HCT116 (cell line): ENCODE results near the gene ANKEF1. TPM values are rescaled to one million over a fixed set of nuclear protein-coding genes. Genes with fewer than 3 reads are reported as not detected.

Source experiments
- ATAC-seq: fragments of 200-7000 bp; cut with Tn5 transposase; 2 replicates; pipeline ENCODE4 v1.9.1; 2020; ENCODE audit warnings: mild to moderate bottlenecking, moderate library complexity
- BruUV-seq: library from RNA; stranded (reverse); fragments of 400-500 nt; replicated peaks from 2 replicates; lab custom pipeline; 2021; lab: Mats Ljungman, UMichigan
- CTCF ChIA-PET: fragments of 300-600 bp; sonication (Branson Sonifier 250); formaldehyde crosslinking; loops from one replicate; lab custom pipeline; 2021; ENCODE audit warnings: antibody characterized with exemption; lab: Charles Lee
- POLR2A ChIA-PET: fragments of 300-600, 350-600 bp; sonication (Branson Sonifier 250); formaldehyde crosslinking; loops from one replicate; lab custom pipeline; 2021; ENCODE audit warnings: antibody characterized with exemption; lab: Charles Lee
- RAD21 ChIA-PET, 2 experiments: fragments of 300-600 bp; sonication (Branson Sonifier 250); formaldehyde crosslinking; loops; one replicate each; lab custom pipeline; 2023; ENCODE audit warnings: low total read pairs in 2 of 2; ENCODE audit not compliant: uncharacterized antibody in 2 of 2, unreplicated experiment in 2 of 2, low non-redundant PET in 1 of 2; lab: Charles Lee
- DNase-seq: peaks from one replicate; pipeline ENCODE4 v3.0.0-alpha.2; 2010; ENCODE audit warnings: low read depth, low spot score
- H2AFZ ChIP-seq: fragments of 200-600 bp; shearing (Covaris generic), sonication (generic); 2 replicates; pipeline ENCODE4 v1.6.1; 2017; ENCODE audit warnings: low read depth, mixed run types, mixed read lengths, antibody characterized with exemption, low read length; ENCODE audit not compliant: poor library complexity, severe bottlenecking
- H3K27ac ChIP-seq: 2 replicates; pipeline ENCODE4 v1.5.1; 2012; ENCODE audit warnings: low read depth, low read length
- H3K27me3 ChIP-seq: fragments of 200-600 bp; sonication (generic); 2 replicates; pipeline ENCODE4 v1.6.1; 2016; ENCODE audit warnings: mixed run types, low read length, mixed read lengths; ENCODE audit not compliant: insufficient read depth
- H3K36me3 ChIP-seq, 2 experiments: fragments of 200-500 bp in 1 of 2; fragments of 200-600 bp in 1 of 2; sonication (Bioruptor generic) in 1 of 2; sonication (generic) in 1 of 2; 2 replicates each; pipeline versions ENCODE4 v1.5.1 to v1.6.1; 2014 to 2016; ENCODE audit warnings: low read length in 2 of 2, inconsistent platforms in 1 of 2, mixed read lengths in 1 of 2, mixed run types in 1 of 2; ENCODE audit not compliant: insufficient read depth in 2 of 2, control insufficient read depth in 1 of 2
- H3K4me1 ChIP-seq, 2 experiments: fragments of 200-600 bp in 1 of 2; sonication (generic) in 1 of 2; 2 replicates each; pipeline versions ENCODE4 v1.5.1 to v1.6.1; 2012 to 2017; ENCODE audit warnings: low read length in 2 of 2, inconsistent platforms in 1 of 2, mild to moderate bottlenecking in 1 of 2, mixed read lengths in 1 of 2, mixed run types in 1 of 2, moderate library complexity in 1 of 2; ENCODE audit not compliant: insufficient read depth in 2 of 2, control insufficient read depth in 1 of 2
- H3K4me2 ChIP-seq: fragments of 200-600 bp; sonication (generic); 2 replicates; pipeline ENCODE4 v1.6.1; 2017; ENCODE audit warnings: mixed run types, low read length, mixed read lengths
- H3K4me3 ChIP-seq, 2 experiments: fragments of 200-600 bp in 1 of 2; sonication (generic) in 1 of 2; replicated peaks in 1 of 2; 2 replicates each; pipeline ENCODE4 v1.5.1; 2011 to 2016; ENCODE audit warnings: low read length in 2 of 2, control low read depth in 1 of 2, low read depth in 1 of 2, mild to moderate bottlenecking in 1 of 2, mixed read lengths in 1 of 2, mixed run types in 1 of 2
- H3K79me2 ChIP-seq: fragments of 200-600 bp; sonication (generic); 2 replicates; pipeline ENCODE4 v1.6.1; 2017; ENCODE audit warnings: mild to moderate bottlenecking, mixed run types, low read length, moderate library complexity, mixed read lengths; ENCODE audit not compliant: insufficient read depth
- H3K9ac ChIP-seq: fragments of 200-600 bp; sonication (generic); 2 replicates; pipeline ENCODE4 v1.6.1; 2016; ENCODE audit warnings: low read length, mixed read lengths
- H3K9me2 ChIP-seq: fragments of 200-600 bp; sonication (generic), shearing (Covaris generic); 2 replicates; pipeline ENCODE4 v1.6.1; 2017; ENCODE audit warnings: mixed run types, mild to moderate bottlenecking, moderate library complexity; ENCODE audit not compliant: insufficient read depth
- H3K9me3 ChIP-seq, 2 experiments: fragments of 200-500 bp in 1 of 2; fragments of 200-600 bp in 1 of 2; sonication (Bioruptor generic) in 1 of 2; sonication (generic) in 1 of 2; 2 replicates each; pipeline ENCODE4 v1.6.1; 2014 to 2017; ENCODE audit warnings: low read length in 2 of 2, mixed read lengths in 2 of 2, inconsistent platforms in 1 of 2, low read depth in 1 of 2, mild to moderate bottlenecking in 1 of 2, mixed run types in 1 of 2, moderate library complexity in 1 of 2; ENCODE audit not compliant: control insufficient read depth in 1 of 2, insufficient read depth in 1 of 2
- H4K20me1 ChIP-seq: fragments of 200-600 bp; sonication (generic), shearing (Covaris generic); 2 replicates; pipeline ENCODE4 v1.6.1; 2017; ENCODE audit warnings: mixed run types, mild to moderate bottlenecking, moderate library complexity; ENCODE audit not compliant: insufficient read depth
- CEBPB ChIP-seq: IDR thresholded peaks from 2 replicates; pipeline ENCODE4 v1.6.1; 2012; ENCODE audit warnings: low read depth
- EGR1 ChIP-seq: IDR thresholded peaks from 2 replicates; pipeline ENCODE4 v1.6.1; 2012; ENCODE audit warnings: low read depth
- ELF1 ChIP-seq: IDR thresholded peaks from 2 replicates; pipeline ENCODE4 v1.6.1; 2012; ENCODE audit warnings: low read depth, borderline replicate concordance
- EZH2 ChIP-seq: fragments of 200-600 bp; sonication (generic); IDR thresholded peaks from 2 replicates; pipeline ENCODE4 v1.6.1; 2017; ENCODE audit warnings: antibody characterized with exemption, mixed run types
- FOSL1 ChIP-seq: IDR thresholded peaks from 2 replicates; pipeline ENCODE4 v1.6.1; 2012; ENCODE audit warnings: low read depth
- JUND ChIP-seq: IDR thresholded peaks from 2 replicates; pipeline ENCODE4 v1.6.1; 2012
- RAD21 ChIP-seq: IDR thresholded peaks from 2 replicates; pipeline ENCODE4 v1.6.1; 2012; ENCODE audit warnings: low read depth, mild to moderate bottlenecking
- SIN3A ChIP-seq: IDR thresholded peaks from 2 replicates; pipeline ENCODE4 v1.6.1; 2012; ENCODE audit warnings: low read depth
- YY1 ChIP-seq: IDR thresholded peaks from 2 replicates; pipeline ENCODE4 v1.6.1; 2011; ENCODE audit warnings: low read length, low read depth, moderate library complexity, mild to moderate bottlenecking; ENCODE audit not compliant: insufficient replicate concordance; ENCODE audit errors: extremely low read depth
- ZFX ChIP-seq: fragments of 450-650 bp; IDR thresholded peaks from 2 replicates; pipeline ENCODE4 v1.6.1; 2017
- ZNF274 ChIP-seq: fragments of 200-500 bp; sonication (Bioruptor generic); IDR thresholded peaks from 2 replicates; pipeline ENCODE4 v1.6.1; 2014; ENCODE audit warnings: mild to moderate bottlenecking, low read depth, low read length, inconsistent platforms
- intact Hi-C: fragments of 100-400 bp; cut with micrococcal nuclease; formaldehyde crosslinking; loops from 2 replicates; pipeline ENCODE4 v1.10.0; 2022
- total RNA-seq: library from RNA; stranded (reverse); gene quantifications from one replicate; pipeline ENCODE4 v1.2.1, GENCODE V29; 2021; ENCODE audit not compliant: unreplicated experiment
- TF ChIP-seq, protein P1 (sequence below): IDR thresholded peaks from 2 replicates; pipeline ENCODE4 v1.6.1; 2012
- TF ChIP-seq, protein P2 (sequence below): IDR thresholded peaks from 2 replicates; pipeline ENCODE4 v1.6.1; 2012; ENCODE audit warnings: low read depth

ANKEF1 gene
- total RNA-seq, 1 experiment from 2014 or later = 15.8 TPM

DNA sequence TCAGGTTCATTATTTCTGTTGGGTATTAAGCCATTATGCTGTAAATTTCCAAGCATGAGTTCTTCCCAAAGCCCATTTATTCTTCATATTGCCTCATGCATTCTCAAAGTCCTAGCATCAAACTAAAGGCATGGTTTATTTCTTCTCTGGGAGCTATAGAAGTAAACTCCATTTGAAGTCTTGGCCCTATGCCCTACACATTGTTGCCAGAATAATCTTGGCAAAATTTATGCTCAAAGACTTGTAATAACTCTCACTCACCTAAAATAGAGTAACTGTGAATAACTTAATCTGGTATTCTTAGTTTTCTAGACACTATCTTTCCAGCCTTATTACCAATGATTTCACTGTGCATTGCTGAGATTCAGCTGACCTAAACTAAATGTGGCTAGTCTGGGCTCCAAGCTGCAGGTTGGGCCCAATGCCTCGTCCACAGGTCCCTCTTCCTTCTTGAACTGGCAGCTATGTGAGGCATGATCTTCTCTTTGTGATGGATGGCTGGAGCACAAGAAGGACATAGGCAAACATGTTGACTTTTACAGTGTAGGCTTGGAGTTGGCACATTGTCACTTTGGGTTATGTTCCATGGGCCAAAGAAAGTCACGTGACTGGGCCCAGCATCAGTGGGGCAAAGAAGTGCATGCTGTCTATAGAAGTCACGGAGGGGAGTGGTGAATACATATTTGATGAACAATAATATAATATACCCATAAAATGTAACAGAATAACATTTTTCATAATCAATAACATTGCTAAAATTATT is 39.1 kb upstream of the ANKEF1 start (continued):
- TF ChIP-seq EZH2 = no peak
- TF ChIP-seq EGR1 = no peak
- no peak for TF ChIP-seq SIN3A

DNA sequence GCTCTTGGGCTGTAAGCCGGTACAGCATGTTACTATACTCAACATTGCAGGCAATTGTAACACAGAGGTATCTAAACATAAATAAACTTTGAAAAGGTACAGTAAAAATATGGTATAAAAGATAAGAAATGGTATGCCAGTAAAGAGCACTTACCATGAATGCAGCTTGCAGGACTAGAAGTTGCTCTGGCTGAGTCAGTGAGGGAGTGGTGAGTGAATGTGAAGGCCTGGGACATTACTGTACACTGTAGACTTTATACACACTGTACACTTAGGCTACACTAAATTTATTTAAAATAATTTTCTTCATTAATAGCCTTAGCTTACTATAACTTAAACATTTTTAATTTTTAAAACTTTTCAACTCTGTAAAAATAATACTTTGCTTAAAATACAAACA is 37.8 kb upstream of the ANKEF1 start:
- no peaks in the 10 kb centered on the region for H3K79me2 ChIP-seq
- no peaks in the 10 kb centered on the region for H3K9me2 ChIP-seq
- no peaks in the 10 kb centered on the region for H3K4me1 ChIP-seq
- ChIA-PET POLR2A (no interaction called here), RAD21 (no interaction called here), CTCF (no interaction called here)
- H3K9ac ChIP-seq = no peak overlapping the region
- H3K36me3 ChIP-seq = no peaks in the 10 kb centered on the region
- no peak overlapping the region for H3K4me3 ChIP-seq
- no peak overlapping the region for H3K27ac ChIP-seq
- intact Hi-C loops = no loop called here
- no peak overlapping the region for H2AFZ ChIP-seq
- DNase-seq (no peak), ATAC-seq (no peak)
- TF ChIP-seq ZNF274 = no peak
- TF ChIP-seq FOSL1 = no peak
- TF ChIP-seq ELF1 = no peak
- TF ChIP-seq, protein P1, sequence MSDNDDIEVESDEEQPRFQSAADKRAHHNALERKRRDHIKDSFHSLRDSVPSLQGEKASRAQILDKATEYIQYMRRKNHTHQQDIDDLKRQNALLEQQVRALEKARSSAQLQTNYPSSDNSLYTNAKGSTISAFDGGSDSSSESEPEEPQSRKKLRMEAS = no peak
- no peak for TF ChIP-seq CEBPB
- no peak for TF ChIP-seq RAD21
- TF ChIP-seq EGR1 = no peak
- TF ChIP-seq YY1 = no peak
- TF ChIP-seq JUND = no peak
- TF ChIP-seq ZFX = no peak
- TF ChIP-seq, protein P2, sequence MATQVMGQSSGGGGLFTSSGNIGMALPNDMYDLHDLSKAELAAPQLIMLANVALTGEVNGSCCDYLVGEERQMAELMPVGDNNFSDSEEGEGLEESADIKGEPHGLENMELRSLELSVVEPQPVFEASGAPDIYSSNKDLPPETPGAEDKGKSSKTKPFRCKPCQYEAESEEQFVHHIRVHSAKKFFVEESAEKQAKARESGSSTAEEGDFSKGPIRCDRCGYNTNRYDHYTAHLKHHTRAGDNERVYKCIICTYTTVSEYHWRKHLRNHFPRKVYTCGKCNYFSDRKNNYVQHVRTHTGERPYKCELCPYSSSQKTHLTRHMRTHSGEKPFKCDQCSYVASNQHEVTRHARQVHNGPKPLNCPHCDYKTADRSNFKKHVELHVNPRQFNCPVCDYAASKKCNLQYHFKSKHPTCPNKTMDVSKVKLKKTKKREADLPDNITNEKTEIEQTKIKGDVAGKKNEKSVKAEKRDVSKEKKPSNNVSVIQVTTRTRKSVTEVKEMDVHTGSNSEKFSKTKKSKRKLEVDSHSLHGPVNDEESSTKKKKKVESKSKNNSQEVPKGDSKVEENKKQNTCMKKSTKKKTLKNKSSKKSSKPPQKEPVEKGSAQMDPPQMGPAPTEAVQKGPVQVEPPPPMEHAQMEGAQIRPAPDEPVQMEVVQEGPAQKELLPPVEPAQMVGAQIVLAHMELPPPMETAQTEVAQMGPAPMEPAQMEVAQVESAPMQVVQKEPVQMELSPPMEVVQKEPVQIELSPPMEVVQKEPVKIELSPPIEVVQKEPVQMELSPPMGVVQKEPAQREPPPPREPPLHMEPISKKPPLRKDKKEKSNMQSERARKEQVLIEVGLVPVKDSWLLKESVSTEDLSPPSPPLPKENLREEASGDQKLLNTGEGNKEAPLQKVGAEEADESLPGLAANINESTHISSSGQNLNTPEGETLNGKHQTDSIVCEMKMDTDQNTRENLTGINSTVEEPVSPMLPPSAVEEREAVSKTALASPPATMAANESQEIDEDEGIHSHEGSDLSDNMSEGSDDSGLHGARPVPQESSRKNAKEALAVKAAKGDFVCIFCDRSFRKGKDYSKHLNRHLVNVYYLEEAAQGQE = no peak
- H3K27me3 ChIP-seq = no peaks in the 10 kb centered on the region
- 0 out of 4 replicates have a peak, but pooled peaks cover 0 to 4% of the 10 kb centered on the region in 2 experiments for H3K9me3 ChIP-seq
- no peaks in the 10 kb centered on the region for H4K20me1 ChIP-seq
- no peak overlapping the region for H3K4me2 ChIP-seq
- no TSS peak for BruUV-seq
